Fibroblast of lung (primary cell): ENCODE data around the gene SESN1.

Experiments
- CTCF ChIP-seq, 2 donors: IDR thresholded peaks in 1 of 2; conservative IDR thresholded peaks in 1 of 2; 1 replicate in 1 of 2; 2 replicates in 1 of 2; pipeline ENCODE4 v1.5.1; 2011 to 2012; ENCODE audit warnings: low read length in 2 of 2, control low read depth in 1 of 2, inconsistent platforms in 1 of 2, low read depth in 1 of 2, mild to moderate bottlenecking in 1 of 2
- EZH2 ChIP-seq: IDR thresholded peaks from 2 replicates; pipeline ENCODE4 v1.5.1; 2012; ENCODE audit warnings: low read length, control low read depth, mild to moderate bottlenecking; ENCODE audit errors: missing control alignments

DNA sequence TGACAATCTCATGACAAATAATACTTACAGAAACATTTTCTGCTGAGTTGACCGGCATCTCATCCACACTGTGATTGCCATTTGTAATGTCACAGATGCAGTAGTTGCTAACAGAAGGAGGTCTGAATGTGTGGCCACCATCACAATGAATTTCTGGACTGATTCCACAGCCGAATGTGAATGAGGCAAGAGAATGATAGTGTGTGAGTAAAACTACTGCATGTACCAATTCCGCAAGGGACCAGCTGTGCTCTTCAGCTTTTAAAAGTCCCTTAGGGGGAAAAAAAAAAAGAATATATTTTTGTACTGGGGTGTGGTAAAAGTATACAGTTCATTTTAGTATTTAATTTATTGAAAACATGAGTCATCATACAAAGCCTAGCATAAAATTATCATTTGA, 96.2 kb downstream of the SESN1 start:
- TF ChIP-seq CTCF (conservative IDR thresholded peaks at IDR 0.05 in 1 of 2, IDR thresholded peaks at IDR 0.05 in 1 of 2; ENCODE audit: low read depth in 1 of 2, low read length in 2 of 2) (no peak), EZH2 (no peak)
